ENCODE data around the gene LRTM2.

LRTM2 gene

GRCh38 chr12:1798641-1799020, 21.7 kb upstream of the LRTM2 start:
- no peak for DNase-seq

DNA sequence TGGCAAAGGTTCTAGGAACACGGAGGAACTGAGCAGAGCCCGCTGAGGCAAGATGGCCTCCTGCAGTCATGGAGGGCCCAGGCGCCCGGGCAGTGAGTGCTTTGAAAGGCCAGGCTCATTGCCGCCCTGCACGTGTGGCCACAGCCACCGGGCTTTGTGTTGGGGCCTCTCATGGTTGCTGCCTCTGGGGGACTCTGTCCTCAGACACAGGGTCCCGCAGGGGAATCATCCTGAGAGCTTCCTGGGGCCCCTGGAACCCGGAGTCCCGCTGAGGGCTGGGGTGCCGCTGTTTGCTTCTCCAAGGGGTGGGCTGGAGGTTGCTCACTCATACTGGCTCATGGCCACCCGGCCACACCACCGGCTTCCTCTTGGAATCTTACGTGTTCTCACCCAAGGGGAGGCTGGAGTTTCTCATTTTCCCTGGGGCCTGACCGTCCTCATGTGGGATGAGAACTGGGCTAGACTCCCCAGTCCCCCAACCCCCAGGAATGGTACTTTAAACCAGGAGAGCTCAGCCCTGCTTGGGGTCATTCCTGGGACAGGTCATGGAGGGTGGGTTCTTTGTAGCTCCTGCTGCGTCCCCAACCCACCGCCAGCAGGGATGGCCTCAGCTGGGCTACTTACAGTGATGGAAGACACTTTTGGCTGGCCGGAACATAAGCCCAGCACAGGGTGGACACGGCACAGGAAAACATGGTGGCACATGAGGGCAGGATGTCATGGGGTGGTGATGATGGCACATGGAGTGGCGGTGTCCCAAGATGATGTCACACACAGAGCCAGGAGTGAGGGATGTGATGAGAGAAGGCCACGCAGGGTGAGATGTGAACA, 21.1 kb upstream of the LRTM2 start:
- DNase-seq: no peak

- no peak for DNase-seq
Observed at GRCh38 chr12:1799882-1800400, 20.4 kb upstream of the LRTM2 start.

GRCh38 chr12:1800401-1801302, 19.7 kb upstream of the LRTM2 start:
- no peak for DNase-seq

DNA sequence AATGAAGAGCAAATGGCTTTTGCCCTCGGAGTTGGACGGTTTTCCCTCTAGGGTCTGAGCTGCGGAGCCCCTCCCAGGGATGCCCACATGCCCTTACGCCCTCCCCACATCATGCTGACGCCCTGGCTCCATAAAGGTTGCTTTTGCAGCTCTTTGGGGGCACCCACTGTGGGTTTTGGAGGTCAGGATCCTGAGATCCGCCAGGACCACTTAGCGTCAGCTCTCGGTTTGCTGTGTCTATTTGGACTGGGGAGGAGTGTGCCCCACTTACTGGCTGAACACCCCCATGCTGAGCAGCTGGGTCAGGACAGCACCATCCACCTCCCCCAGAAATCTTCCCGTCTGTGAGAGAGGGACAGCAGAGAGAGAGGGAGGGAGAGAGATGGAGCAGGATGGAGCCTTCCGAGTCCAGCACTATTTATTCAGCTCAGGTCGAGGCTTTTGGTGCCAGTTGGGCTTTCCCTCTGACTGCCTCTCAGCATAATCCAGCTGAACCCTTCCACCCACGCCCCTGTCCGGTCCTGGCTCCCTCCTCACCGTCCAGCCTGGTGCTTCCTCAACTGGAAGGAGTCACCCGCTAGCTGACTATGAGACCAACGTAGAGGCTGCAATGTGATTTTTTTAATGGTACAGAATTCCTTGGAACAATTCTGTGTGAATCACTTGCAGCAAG, 18.9 kb upstream of the LRTM2 start:
- no peak for DNase-seq

- no peak for DNase-seq
Observed at GRCh38 chr12:1803736-1804135, 16.6 kb upstream of the LRTM2 start.

DNA sequence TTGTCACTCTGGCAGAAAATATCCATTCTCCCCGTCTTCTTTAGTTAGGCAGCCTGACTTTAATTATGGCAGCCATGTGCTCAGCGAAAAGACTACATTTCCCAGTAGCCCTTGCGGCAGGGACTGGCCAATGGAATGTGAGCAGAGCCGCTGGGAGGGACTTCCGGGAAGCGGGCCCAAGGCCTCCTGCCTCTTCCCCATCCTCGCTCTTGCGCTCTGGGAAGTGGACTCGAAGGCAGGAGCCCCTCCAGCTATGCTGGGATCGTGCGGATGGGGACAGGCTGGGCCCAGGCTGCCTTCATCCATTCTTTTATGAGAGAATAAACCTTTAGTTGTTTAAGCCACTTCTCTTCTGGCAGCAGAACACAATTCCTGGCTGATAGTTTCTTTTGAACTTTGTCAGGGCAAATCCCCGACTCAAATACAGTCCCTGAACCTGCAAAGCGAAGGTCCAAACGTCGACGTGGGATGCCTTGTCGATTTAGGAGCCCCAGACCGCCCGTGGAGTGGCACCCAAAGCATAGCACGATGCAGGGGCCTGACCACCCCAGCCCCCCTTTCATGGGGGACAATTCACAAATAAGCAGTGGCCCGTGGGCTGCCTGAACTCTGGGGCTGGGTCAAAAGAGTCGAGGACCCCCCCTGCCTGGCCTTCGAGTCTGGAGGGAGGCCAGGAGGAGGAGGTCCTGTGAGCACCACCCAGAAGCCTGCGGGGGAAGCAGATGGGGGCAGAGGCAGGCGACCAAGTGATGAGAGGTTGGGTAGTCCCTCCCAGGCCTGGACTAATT, 15.6 kb upstream of the LRTM2 start:
- DNase-seq: peak; percentile 6 to 33

GRCh38 chr12:1805441-1806081, 14.8 kb upstream of the LRTM2 start:
- DNase-seq: no peak

- DNase-seq: no peak
Observed at GRCh38 chr12:1806301-1807086, 13.9 kb upstream of the LRTM2 start.

GRCh38 chr12:1807087-1807860, 13.1 kb upstream of the LRTM2 start:
- DNase-seq: no peak

- DNase-seq: no peak
Observed at GRCh38 chr12:1808036-1808797, 12.1 kb upstream of the LRTM2 start.

- DNase-seq: no peak
Observed at GRCh38 chr12:1808798-1809480, 11.4 kb upstream of the LRTM2 start.

DNA sequence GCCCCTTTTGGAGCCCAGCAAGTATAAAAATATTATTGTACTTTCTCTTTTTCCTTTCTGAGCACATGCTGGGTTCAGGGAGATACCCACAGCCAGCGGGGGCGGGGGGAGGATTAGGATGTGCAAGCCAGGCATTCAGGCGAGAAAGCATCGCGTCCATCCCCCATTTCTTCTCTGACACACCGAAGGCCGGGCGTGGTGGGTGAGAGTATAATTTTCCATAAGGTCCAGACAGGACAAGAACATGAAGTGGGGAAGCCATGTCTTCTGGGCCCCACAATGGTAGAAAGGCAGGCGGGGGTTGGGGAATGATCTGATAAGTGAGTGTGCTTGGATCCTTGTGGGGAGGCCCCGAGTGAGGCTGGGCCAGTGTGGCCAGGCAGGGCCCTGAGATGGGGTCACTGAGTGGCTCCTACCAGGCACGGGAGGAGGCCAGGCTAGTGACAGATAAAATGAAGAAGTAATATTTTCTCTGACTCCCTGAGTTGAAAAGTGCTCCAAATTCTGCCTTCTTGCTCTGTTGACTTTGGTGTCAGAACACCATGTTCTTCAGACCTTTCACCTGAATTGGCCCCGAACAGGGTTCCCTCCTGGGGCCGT, 10.7 kb upstream of the LRTM2 start:
- DNase-seq: no peak

DNA sequence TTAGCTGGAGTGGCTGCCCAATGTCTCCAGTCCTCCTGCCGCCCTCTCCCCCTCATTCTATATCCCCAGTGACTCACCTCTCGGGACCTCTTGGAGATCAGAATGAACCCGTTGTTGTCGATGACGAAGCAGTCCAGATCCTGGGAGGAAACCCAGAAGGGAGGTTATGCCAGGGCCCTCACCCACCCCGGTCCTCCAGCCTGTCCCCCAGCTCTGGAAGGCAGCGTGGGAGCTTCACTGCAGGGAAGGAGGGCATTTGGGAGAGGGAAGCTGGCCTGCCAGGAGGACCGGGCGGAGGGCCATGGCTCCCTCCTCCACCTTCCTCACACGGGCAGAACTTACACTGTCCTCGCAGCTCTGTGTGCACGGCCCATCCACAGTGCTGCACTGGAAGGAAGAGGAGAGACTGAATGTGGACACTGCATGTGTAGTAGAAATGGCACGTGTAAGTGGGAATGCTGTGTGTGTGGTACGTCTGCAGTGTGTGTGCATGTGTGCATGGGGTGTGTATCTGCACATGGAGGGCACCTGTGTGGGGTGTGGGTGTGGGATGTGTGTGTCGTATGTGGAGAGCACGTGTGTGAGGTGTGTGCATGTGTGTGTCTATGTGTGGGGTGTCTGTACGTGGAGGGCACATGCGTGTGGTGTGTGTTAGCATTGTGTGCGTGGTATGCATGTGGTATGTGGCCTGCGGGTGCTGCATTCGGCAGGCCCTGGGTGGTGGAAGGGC, 10.0 kb upstream of the LRTM2 start:
- no peak for DNase-seq

GRCh38 chr12:1810931-1811280, 9.5 kb upstream of the LRTM2 start:
- no peak for DNase-seq

- no peak for DNase-seq
Observed at GRCh38 chr12:1811281-1811947, 9.0 kb upstream of the LRTM2 start.

GRCh38 chr12:1811948-1812291, 8.4 kb upstream of the LRTM2 start:
- DNase-seq: no peak

Measured in bone marrow (tissue), 2 donors.